B cell (primary cell): ENCODE data around the gene MYO6. TPM values are rescaled to one million over a fixed set of nuclear protein-coding genes. Genes with fewer than 3 reads are reported as not detected.

Source experiments
- ATAC-seq: fragments of 200-7000 bp; cut with Tn5 transposase; one replicate; pipeline ENCODE4 v1.10.0; 2021; ENCODE audit warnings: low read depth, mild to moderate bottlenecking, moderate number of reproducible peaks, moderate library complexity
- CTCF ChIA-PET: fragments of 350-600 bp; sonication (Branson Sonifier 250); formaldehyde crosslinking; loops from one replicate; lab custom pipeline; 2021; ENCODE audit warnings: antibody characterized with exemption, inconsistent platforms; lab: Charles Lee
- POLR2A ChIA-PET: fragments of 350-600 bp; sonication (Branson Sonifier 250); formaldehyde crosslinking; loops from one replicate; lab custom pipeline; 2021; ENCODE audit warnings: antibody characterized with exemption; lab: Charles Lee
- DNase-seq: peaks from one replicate; pipeline ENCODE4 v3.0.0; 2013
- H2AFZ ChIP-seq: 2 replicates; pipeline ENCODE4 v1.6.1; 2012; ENCODE audit warnings: mild to moderate bottlenecking, low read depth, low read length; ENCODE audit not compliant: insufficient read depth, poor library complexity, severe bottlenecking
- H3K27ac ChIP-seq, 2 donors: 1 replicate in 1 of 2; 2 replicates in 1 of 2; pipeline ENCODE4 v1.5.1; 2012 to 2013; ENCODE audit warnings: low read length in 2 of 2, mild to moderate bottlenecking in 2 of 2, moderate library complexity in 1 of 2
- H3K27me3 ChIP-seq, 4 experiments: fragments of 200-600 bp in 1 of 4; sonication (generic) in 1 of 4; replicated peaks in 1 of 4; 1 replicate in 2 of 4; 2 replicates in 2 of 4; pipeline versions ENCODE4 v1.6.1 to v1.7.0; 2013 to 2016; ENCODE audit warnings: low read length in 3 of 4, mild to moderate bottlenecking in 2 of 4, mixed read lengths in 1 of 4, moderate library complexity in 1 of 4; ENCODE audit not compliant: insufficient read depth in 4 of 4, control insufficient read depth in 3 of 4; ENCODE audit errors: control extremely low read depth in 1 of 4
- H3K36me3 ChIP-seq, 2 experiments: replicated peaks in 1 of 2; 1 replicate in 1 of 2; 2 replicates in 1 of 2; pipeline versions ENCODE4 v1.6.1 to v1.7.1; 2013; ENCODE audit warnings: low read length in 1 of 2; ENCODE audit not compliant: insufficient read depth in 2 of 2, control insufficient read depth in 1 of 2; ENCODE audit errors: control extremely low read depth in 1 of 2, extremely low read depth in 1 of 2
- H3K4me1 ChIP-seq, 2 donors: fragments of 200-600 bp in 1 of 2; sonication (generic) in 1 of 2; 1 replicate in 1 of 2; 2 replicates in 1 of 2; pipeline versions ENCODE4 v1.5.1 to v1.6.1; 2013 to 2017; ENCODE audit warnings: low read length in 2 of 2; ENCODE audit not compliant: control insufficient read depth in 2 of 2, insufficient read depth in 2 of 2
- H3K4me2 ChIP-seq: replicated peaks from 2 replicates; pipeline ENCODE3; 2012; ENCODE audit warnings: mild to moderate bottlenecking, low read depth, low read length; ENCODE audit not compliant: poor library complexity, severe bottlenecking
- H3K4me3 ChIP-seq, 5 experiments: fragments of 200-600 bp in 1 of 5; sonication (generic) in 1 of 5; 1 replicate in 3 of 5; 2 replicates in 2 of 5; pipeline versions ENCODE4 v1.5.1 to v1.7.0; 2011 to 2016; ENCODE audit warnings: low read length in 4 of 5, mild to moderate bottlenecking in 4 of 5, low read depth in 2 of 5, control low read depth in 1 of 5, moderate library complexity in 1 of 5; ENCODE audit not compliant: insufficient read depth in 1 of 5; ENCODE audit errors: control extremely low read depth in 1 of 5, extremely low read depth in 1 of 5
- H3K79me2 ChIP-seq: fragments of 200-600 bp; sonication (generic); one replicate; pipeline ENCODE4 v1.6.0; 2016; ENCODE audit warnings: low read length; ENCODE audit not compliant: control insufficient read depth, insufficient read depth
- H3K9ac ChIP-seq: fragments of 200-600 bp; sonication (generic); 2 replicates; pipeline ENCODE4 v1.6.1; 2017; ENCODE audit warnings: mild to moderate bottlenecking, low read length, moderate library complexity
- H3K9me3 ChIP-seq, 3 donors: one replicate each; pipeline versions ENCODE4 v1.6.1 to v1.7.1; 2013; ENCODE audit warnings: low read length in 2 of 3; ENCODE audit not compliant: control insufficient read depth in 2 of 3, insufficient read depth in 1 of 3; ENCODE audit errors: control extremely low read depth in 1 of 3
- H4K20me1 ChIP-seq: 2 replicates; pipeline ENCODE4 v1.6.0; 2012; ENCODE audit warnings: mild to moderate bottlenecking, low read length; ENCODE audit not compliant: insufficient read depth, control insufficient read depth, poor library complexity, severe bottlenecking
- H3K27ac Mint-ChIP-seq: one replicate; pipeline ENCODE4 v1.8.0; 2021; ENCODE audit warnings: mixed read lengths
- H3K27me3 Mint-ChIP-seq: one replicate; pipeline ENCODE4 v1.8.0; 2021; ENCODE audit warnings: mixed read lengths
- H3K4me1 Mint-ChIP-seq: one replicate; pipeline ENCODE4 v1.8.0; 2021; ENCODE audit warnings: mixed read lengths
- H3K4me3 Mint-ChIP-seq: one replicate; pipeline ENCODE4 v1.8.0; 2021; ENCODE audit warnings: mixed read lengths
- H3K9me3 Mint-ChIP-seq: one replicate; pipeline ENCODE4 v1.8.0; 2022; ENCODE audit warnings: mixed read lengths; ENCODE audit not compliant: insufficient read depth
- CTCF ChIP-seq: fragments of 200-600 bp; IDR thresholded peaks from one replicate; pipeline ENCODE4 v1.8.0; 2022; ENCODE audit warnings: antibody characterized with exemption, mild to moderate bottlenecking
- EZH2 ChIP-seq: IDR thresholded peaks from 2 replicates; pipeline ENCODE4 v1.6.1; 2012; ENCODE audit warnings: borderline replicate concordance, low read depth, mild to moderate bottlenecking, moderate library complexity, low read length; ENCODE audit not compliant: insufficient read depth, poor library complexity, severe bottlenecking
- WGBS: methylation state at CpG from one replicate; pipeline ENCODE4 v1.1.5; 2013; ENCODE audit warnings: missing lambda C conversion rate; ENCODE audit not compliant: insufficient coverage; 5-methylcytosine and 5-hydroxymethylcytosine counted together
- intact Hi-C: fragments of 100-400 bp; cut with micrococcal nuclease; formaldehyde crosslinking; loops from one replicate; pipeline ENCODE4 v1.10.0; 2022
- polyA plus RNA-seq: library from polyadenylated mRNA; depleted of rRNA; stranded (reverse); fragments of >200 nt; gene quantifications from 2 replicates; pipeline ENCODE4 v1.2.3, GENCODE V29; 2012
- total RNA-seq, 2 donors: library from RNA; stranded (reverse); fragments of 120-200 nt in 1 of 2; gene quantifications; 1 replicate in 1 of 2; 2 replicates in 1 of 2; pipeline versions ENCODE4 v1.2.3 to v1.2.4, GENCODE V29; 2013 to 2022

The MYO6 gene
- total and polyA plus RNA-seq, 2 donors (not counting 1 experiment from before 2014, with no cell fraction given), result 0.09 to 0.59 TPM

- H3K27ac ChIP-seq, result no peak overlapping the region
- no peaks in the 10 kb centered on the region for H3K4me1 ChIP-seq
- H4K20me1 ChIP-seq, result no peaks in the 10 kb centered on the region
- DNase-seq (no peak), ATAC-seq (no peak)
- peaks cover 0 to 9% (median 1%) of the 10 kb centered on the region in 4 experiments for H3K27me3 ChIP-seq
- H3K4me1 Mint-ChIP-seq, result no peaks in the 10 kb centered on the region
- H3K27me3 Mint-ChIP-seq, result peaks cover 10% of the 10 kb centered on the region
- 60% methylated on average over 1 of the region's 4 CpGs for WGBS
- intact Hi-C loops, result no loop called here
- no peak overlapping the region for H2AFZ ChIP-seq
- H3K4me3 ChIP-seq, result no peak overlapping the region
- H3K9me3 ChIP-seq, result no peaks in the 10 kb centered on the region
- H3K27ac Mint-ChIP-seq, result no peak overlapping the region
- no peak overlapping the region for H3K9ac ChIP-seq
- no peaks in the 10 kb centered on the region for H3K36me3 ChIP-seq
- no peaks in the 10 kb centered on the region for H3K9me3 Mint-ChIP-seq
- POLR2A ChIA-PET, result no interaction called here
- H3K4me2 ChIP-seq, result no peak overlapping the region
- TF ChIP-seq EZH2, result no peak
- no peak for TF ChIP-seq CTCF
- no peak overlapping the region for H3K4me3 Mint-ChIP-seq
- CTCF ChIA-PET, result no interaction called here
- no peaks in the 10 kb centered on the region for H3K79me2 ChIP-seq
Observed at GRCh38 chr6:75940564-75940963, 191.5 kb downstream of the MYO6 start.

- no peak overlapping the region for H3K4me3 ChIP-seq
- H3K36me3 ChIP-seq, result no peaks in the 10 kb centered on the region
- ATAC-seq (no peak), DNase-seq (no peak)
- H3K27me3 Mint-ChIP-seq, result peaks cover 8% of the 10 kb centered on the region
- H3K4me2 ChIP-seq, result no peak overlapping the region
- intact Hi-C loops, result no loop called here
- no peaks in the 10 kb centered on the region for H3K9me3 ChIP-seq
- CTCF ChIA-PET, result no interaction called here
- WGBS, result no CpG with 5 or more reads among the region's 1 CpG
- H3K4me1 ChIP-seq, result no peaks in the 10 kb centered on the region
- H3K27ac ChIP-seq, result no peak overlapping the region
- H2AFZ ChIP-seq, result no peak overlapping the region
- peaks cover 0 to 4% (median 0%) of the 10 kb centered on the region in 4 experiments for H3K27me3 ChIP-seq
- H4K20me1 ChIP-seq, result no peaks in the 10 kb centered on the region
- no peaks in the 10 kb centered on the region for H3K79me2 ChIP-seq
- no peaks in the 10 kb centered on the region for H3K9me3 Mint-ChIP-seq
- no peak for TF ChIP-seq EZH2
- TF ChIP-seq CTCF, result no peak
- no peak overlapping the region for H3K4me3 Mint-ChIP-seq
- no peak overlapping the region for H3K27ac Mint-ChIP-seq
- POLR2A ChIA-PET, result no interaction called here
- no peak overlapping the region for H3K9ac ChIP-seq
- H3K4me1 Mint-ChIP-seq, result peaks cover 1% of the 10 kb centered on the region
Observed at GRCh38 chr6:75941509-75941908, 192.5 kb downstream of the MYO6 start.
